Mucosa of descending colon (tissue), 3 donors: ENCODE measurements around the gene PSD2. TPM values are rescaled to one million over a fixed set of nuclear protein-coding genes. Genes with fewer than 3 reads are reported as not detected.

Experiments
- ATAC-seq: fragments of 200-7000 bp; cut with Tn5 transposase; one replicate; pipeline ENCODE4 v1.9.1; 2020; ENCODE audit warnings: mild to moderate bottlenecking, moderate library complexity
- DNase-seq, 3 donors: peaks; one replicate each; pipeline ENCODE4 v3.0.0-alpha.2; 2020
- H3K36me3 ChIP-seq: fragments of 200-600 bp; one replicate; pipeline ENCODE4 v1.8.0; 2021; ENCODE audit warnings: low read depth, mild to moderate bottlenecking
- H3K4me1 ChIP-seq: fragments of 200-600 bp; one replicate; pipeline ENCODE4 v1.8.0; 2021; ENCODE audit warnings: low read depth, mild to moderate bottlenecking
- H3K4me3 ChIP-seq: fragments of 200-600 bp; one replicate; pipeline ENCODE4 v1.8.0; 2021; ENCODE audit warnings: mild to moderate bottlenecking
- H3K9me3 ChIP-seq: fragments of 200-600 bp; one replicate; pipeline ENCODE4 v1.8.0; 2021; ENCODE audit warnings: mild to moderate bottlenecking
- intact Hi-C, 2 donors: fragments of 100-400 bp; cut with DNase I in 1 of 2; cut with micrococcal nuclease in 1 of 2; formaldehyde crosslinking; loops; one replicate each; pipeline versions ENCODE4 v1.11.0 to v1.11.1; 2022; cut with DNase I, micrococcal nuclease
- total RNA-seq, 3 donors: library from RNA; stranded (reverse); fragmentation: NEBNext Ultra II Directional in 2 of 3; extraction: Animal tissue kit (Norgen Biotek cat#: 25700) in 2 of 3; gene quantifications; one replicate each; pipeline versions ENCODE4 v1.2.1 to v1.2.4, GENCODE V29; 2021 to 2023
- TF ChIP-seq, protein P1 (sequence below): fragments of 200-600 bp; IDR thresholded peaks from one replicate; pipeline ENCODE4 v1.8.0; 2022; ENCODE audit warnings: antibody characterized with exemption, mild to moderate bottlenecking
- donor health status: DM: no; HTN: no; CAD: no; lungs with moderate emphysema.
- donor health status: DM: no; HTN: no; CAD: no.
- donor health status: DM: no; HTN: yes; CAD: no.

PSD2 gene
- total RNA-seq, 3 donors from 2014 or later: 0.07 to 0.25 TPM; not detected in 1

- H3K9me3 ChIP-seq: no peaks in the 10 kb centered on the region
Observed at GRCh38 chr5:139807647-139808030, 12.0 kb downstream of the PSD2 start.

GRCh38 chr5:139808481-139809330 lies 13.1 kb downstream of the PSD2 start:
- Histone ChIP-seq H3K36me3 (no peaks in the 10 kb centered on the region), H3K9me3 (no peaks in the 10 kb centered on the region), H3K4me1 (no peaks in the 10 kb centered on the region), H3K4me3 (no peak overlapping the region)
- DNase-seq (peak; percentile 43 to 47 (median 44)), ATAC-seq (peak; percentile 60)
- intact Hi-C loops: no loop called here
- TF ChIP-seq, protein P1, sequence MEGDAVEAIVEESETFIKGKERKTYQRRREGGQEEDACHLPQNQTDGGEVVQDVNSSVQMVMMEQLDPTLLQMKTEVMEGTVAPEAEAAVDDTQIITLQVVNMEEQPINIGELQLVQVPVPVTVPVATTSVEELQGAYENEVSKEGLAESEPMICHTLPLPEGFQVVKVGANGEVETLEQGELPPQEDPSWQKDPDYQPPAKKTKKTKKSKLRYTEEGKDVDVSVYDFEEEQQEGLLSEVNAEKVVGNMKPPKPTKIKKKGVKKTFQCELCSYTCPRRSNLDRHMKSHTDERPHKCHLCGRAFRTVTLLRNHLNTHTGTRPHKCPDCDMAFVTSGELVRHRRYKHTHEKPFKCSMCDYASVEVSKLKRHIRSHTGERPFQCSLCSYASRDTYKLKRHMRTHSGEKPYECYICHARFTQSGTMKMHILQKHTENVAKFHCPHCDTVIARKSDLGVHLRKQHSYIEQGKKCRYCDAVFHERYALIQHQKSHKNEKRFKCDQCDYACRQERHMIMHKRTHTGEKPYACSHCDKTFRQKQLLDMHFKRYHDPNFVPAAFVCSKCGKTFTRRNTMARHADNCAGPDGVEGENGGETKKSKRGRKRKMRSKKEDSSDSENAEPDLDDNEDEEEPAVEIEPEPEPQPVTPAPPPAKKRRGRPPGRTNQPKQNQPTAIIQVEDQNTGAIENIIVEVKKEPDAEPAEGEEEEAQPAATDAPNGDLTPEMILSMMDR: no peak

More at GRCh38 chr5:139807647-139808030, 12.0 kb downstream of the PSD2 start:
- Histone ChIP-seq H3K4me3 (no peak overlapping the region), H3K4me1 (no peaks in the 10 kb centered on the region), H3K36me3 (no peaks in the 10 kb centered on the region)
- ATAC-seq (no peak), DNase-seq (no peak)
- TF ChIP-seq, protein P1: no peak
- intact Hi-C loops: no loop called here

GRCh38 chr5:139809331-139809810 lies 13.8 kb downstream of the PSD2 start:
- intact Hi-C loops: no loop called here
- Histone ChIP-seq H3K36me3 (no peaks in the 10 kb centered on the region), H3K9me3 (no peaks in the 10 kb centered on the region), H3K4me1 (no peaks in the 10 kb centered on the region), H3K4me3 (no peak overlapping the region)
- ATAC-seq: no peak
- TF ChIP-seq, protein P1: no peak
- peak in 1 of 3 donors; percentile 31 for DNase-seq

DNA sequence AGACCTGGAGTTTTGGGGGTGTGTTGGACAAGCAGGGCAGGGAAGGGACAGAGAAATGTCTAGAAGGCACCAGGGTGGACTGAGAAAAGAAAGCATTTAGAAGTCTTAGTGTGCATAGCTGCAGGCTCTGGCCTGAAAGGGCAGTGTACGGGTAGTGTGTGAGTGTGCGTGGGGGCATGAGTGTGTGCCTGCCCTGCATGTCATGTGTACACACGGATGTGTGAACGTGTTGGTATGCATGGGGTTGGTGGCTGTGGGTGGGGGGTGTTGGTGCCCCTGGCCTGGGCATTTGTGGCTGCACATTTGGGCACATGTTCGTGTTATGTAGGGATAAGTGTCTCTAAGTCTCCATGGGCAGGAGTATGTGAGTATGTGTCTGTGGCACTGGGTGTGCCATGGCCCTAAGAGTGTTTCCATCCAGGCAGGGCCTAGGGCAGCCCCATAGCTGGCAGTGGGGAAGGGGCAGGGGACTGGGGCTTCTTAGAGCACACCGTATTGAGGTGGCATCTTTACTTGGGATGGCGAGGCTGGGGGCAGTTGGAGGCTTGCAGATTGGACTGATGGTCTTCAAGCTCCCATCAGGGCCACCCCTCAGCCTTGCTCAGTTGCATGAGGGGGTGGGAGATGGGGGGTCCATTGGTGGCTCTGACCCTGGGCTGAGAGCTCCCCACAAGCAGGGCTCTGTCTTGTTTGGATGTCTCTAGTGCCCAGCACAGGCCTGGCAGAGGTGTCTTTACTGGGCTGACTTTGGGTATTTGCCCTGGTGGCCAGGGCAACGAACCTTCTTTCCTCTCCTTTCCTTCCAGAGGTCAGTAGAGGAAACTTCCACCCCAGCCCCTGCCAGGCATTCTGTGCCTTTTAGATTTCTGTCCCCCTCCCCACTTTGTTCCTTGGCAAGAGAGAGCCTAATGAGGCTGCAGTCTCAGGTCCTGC lies 15.0 kb downstream of the PSD2 start:
- Histone ChIP-seq H3K36me3 (no peaks in the 10 kb centered on the region), H3K4me3 (no peak overlapping the region), H3K9me3 (no peaks in the 10 kb centered on the region), H3K4me1 (no peaks in the 10 kb centered on the region)
- no peak for ATAC-seq
- intact Hi-C loops: no loop called here
- DNase-seq: peak in 2 of 3 donors; percentile 6 to 14
- TF ChIP-seq, protein P1: no peak

GRCh38 chr5:139811274-139811607 lies 15.6 kb downstream of the PSD2 start:
- DNase-seq: peak in 1 of 3 donors; percentile 9
- intact Hi-C loops: no loop called here

More at GRCh38 chr5:139811274-139811607, 15.6 kb downstream of the PSD2 start:
- Histone ChIP-seq H3K4me3 (no peak overlapping the region), H3K9me3 (no peaks in the 10 kb centered on the region), H3K4me1 (no peaks in the 10 kb centered on the region), H3K36me3 (no peaks in the 10 kb centered on the region)
- no peak for ATAC-seq
- TF ChIP-seq, protein P1: no peak
